Stimulated activated naive CD4-positive, alpha-beta T cell (primary cell): ENCODE measurements around the gene ZNF469.

Source experiments
- DNase-seq, 6 experiments: peaks; one replicate each; lab custom pipeline; 2025; lab: John Stamatoyannopoulos, UW

ZNF469 gene

DNA sequence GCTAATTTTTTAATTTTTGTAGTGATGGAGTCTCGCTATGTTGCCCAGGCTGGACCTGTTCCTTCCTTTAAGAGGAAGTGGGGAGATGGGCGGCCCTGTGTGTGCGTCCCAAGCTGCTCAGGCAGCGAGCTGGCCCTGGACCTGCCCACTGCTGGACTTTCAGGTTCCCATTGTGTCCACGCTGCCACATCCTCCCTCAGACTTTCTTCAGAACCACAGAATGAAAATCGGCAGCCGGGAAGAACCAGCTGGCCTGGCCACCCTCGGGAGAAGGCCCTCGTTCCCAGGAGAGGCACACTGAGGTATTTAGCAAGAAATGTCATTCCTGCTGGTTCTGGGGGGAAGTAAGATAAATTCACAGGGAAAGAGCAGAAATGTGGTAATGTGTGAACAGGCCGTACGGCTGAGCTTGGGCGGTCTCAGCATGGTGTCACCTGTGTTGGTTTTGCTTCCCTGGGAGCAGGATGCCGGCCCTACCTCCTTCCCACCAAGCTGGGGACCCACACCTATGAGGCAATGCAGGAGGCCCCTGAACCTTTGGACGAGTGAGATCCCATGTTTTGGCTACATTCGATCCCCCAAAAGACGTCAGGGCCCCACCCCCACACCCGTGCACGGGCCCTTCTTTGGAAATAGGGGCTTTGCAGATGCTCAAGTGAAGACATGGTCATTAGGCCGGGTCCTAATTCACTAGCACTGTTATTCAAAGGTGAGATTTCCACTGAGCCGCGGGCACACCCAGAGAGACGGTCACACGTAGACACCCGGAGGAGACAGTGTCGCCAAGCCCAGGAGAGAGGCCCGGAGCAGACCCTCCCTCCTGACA, 35.9 kb upstream of the ZNF469 start:
- DNase-seq: no peak

DNA sequence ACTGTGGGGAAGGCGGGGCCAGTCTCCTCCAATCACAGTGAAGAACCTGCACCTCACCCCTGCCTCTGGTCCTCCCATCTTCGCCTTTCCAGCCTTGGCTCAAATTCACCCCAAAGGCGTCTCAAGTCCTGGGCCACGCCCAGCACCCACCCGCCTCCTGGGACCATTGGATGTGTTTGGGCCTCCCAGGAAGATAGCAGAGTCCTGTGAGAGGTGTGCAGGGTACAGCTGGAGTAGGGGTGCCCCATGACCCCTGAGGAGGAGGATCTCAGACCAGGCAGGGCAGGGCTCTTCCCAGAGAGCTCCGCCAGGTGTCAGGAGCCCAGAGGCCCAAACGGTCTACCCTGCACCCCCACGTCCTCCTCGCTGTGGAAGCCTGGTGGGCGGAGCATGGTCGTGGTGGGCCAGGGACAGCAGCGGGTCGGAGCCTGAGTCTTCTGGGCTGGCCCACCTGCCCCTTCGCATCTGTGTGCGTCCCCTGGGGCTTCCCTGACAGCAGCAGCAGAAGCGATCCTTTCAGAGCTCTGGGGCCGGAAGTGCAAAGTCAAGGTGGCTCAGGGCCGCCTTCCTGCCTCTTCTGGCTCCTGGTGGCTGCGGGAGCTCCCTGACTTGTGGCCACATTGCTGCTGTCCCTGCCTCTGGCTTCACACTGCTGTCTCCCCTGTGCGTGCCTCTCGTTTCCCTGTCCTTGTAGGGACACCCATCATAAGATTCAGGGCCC, 34.9 kb upstream of the ZNF469 start:
- DNase-seq: peak in 4 of 6 experiments; percentile 2 to 42 (median 14)

DNA sequence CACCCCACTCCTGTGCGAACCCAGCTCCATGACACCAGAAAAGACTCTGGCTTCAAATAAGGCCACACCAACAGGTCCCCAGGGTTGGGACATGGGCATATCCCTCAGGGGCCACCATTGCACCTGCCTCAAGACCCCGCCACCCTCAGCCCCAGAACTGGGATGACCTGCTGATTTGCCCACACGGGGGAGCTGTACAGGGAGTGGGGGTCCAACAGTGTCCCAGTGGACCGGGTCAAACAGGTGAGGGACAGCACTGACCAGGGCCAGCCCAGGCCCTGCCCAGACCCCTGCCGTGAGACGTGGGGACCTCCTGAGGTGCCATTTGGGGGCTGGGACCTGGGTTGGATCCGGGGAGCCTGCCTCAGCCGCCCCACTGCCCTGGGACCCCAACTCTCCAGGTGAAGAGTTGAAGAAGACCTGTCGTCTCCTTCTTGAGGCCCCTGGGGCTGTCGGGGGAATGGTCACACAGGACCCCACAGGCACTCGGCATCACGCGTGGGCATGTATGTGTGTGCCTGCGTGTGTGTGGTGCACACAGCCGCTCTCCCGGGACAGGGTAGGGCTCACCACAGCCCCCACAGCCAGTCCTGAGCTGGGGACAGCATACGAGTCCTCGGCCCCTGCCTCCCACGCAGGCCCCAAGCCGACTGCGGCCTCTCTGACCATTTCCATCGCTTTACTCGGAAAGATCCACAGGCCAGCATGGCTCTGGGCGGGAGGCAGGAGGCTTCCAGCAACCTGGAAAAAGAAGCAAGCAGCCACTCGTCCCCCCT, 34.2 kb upstream of the ZNF469 start:
- no peak for DNase-seq

DNA sequence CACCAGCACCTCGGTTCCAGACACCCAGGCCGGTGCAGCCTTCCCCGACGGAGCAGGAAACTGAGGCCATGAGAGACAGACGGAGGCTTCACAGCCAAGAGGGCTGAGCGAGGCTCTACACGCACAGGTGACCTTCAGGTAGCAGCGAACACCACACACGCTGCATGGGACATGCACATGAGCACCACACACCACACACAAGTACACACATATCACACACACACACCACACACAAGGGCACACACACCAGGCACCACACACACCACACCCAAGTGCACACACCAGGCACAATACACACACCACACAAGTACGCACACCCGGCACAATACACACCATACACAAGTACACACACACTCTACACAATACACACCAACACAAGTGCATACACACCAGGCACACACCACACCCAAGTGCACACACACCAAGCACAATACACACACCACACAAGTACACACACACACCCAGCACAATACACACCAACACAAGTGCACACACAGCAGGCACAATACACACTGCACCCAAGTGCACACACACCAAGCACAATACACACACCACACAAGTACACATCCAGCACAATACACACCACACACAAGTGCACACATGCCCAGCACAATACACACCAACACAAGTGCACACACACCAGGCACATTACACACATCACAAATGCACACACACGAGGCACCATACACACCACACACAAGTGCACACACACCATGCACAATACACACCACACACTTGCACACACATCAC, 33.4 kb upstream of the ZNF469 start:
- no peak for DNase-seq

DNA sequence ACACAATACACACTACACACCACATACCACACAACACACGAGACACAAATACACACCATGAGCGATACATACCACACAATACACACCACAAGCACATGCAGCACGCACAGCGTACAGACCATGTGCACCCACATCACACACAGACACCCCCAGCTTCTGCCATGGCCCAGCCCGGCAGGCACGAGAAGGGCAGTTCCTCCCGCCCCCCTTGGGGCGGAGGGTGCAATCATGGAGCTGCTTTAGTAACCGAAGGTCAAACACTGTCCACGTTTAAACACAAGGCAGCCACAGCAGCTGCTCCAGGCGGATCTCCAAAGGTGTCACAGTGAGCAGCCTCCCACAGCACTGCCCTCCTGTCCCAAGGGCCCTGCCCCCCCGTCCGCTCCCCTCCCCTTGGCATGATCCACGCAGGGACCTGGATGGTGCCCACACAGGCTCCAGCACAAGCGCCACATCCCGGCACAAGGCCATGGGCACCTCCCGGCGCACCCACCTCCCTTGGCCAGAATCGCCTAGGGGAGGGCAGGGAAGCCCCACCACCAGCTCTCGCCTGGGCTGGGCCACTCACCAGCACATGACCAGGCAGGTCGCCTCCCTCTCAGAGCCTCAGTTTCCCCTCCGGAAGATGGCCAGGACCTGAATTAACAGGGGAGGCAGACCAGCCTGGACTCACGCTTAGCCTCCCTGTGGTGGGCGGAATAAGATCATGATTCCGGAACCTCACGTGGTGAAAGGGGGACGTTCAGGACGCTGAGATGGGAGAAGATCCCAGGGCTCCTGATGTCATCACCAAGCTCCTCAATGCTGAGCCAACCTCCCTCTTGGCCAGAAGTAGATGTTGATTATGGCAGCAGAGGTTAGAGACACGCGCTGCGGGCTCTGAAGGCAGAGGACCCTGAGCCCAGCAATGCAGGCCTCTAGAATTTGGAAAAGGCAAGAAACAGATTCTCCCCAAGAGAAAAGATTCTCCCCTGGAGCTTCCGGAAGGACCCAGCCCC, 32.6 kb upstream of the ZNF469 start:
- DNase-seq: no peak

DNA sequence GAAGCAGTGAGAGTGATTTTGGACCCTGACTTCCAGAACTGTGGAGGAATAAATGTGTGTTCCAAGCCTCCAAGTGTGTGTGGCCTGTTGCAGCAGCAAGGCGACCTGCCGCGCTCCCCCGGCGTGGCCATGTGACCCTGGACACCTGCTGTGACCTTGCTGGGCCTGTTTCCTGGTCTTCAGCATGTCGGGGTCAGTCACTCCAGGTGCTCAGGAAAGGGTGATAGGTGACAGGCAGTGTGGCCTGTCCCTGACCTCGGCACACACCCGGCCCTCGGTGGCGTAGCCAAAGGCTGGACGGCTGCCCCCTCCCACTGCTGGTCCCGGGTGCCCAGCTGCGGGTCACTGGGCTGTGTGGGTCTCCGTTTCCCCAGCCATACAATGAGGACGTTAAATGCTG, 31.8 kb upstream of the ZNF469 start:
- DNase-seq: no peak

DNA sequence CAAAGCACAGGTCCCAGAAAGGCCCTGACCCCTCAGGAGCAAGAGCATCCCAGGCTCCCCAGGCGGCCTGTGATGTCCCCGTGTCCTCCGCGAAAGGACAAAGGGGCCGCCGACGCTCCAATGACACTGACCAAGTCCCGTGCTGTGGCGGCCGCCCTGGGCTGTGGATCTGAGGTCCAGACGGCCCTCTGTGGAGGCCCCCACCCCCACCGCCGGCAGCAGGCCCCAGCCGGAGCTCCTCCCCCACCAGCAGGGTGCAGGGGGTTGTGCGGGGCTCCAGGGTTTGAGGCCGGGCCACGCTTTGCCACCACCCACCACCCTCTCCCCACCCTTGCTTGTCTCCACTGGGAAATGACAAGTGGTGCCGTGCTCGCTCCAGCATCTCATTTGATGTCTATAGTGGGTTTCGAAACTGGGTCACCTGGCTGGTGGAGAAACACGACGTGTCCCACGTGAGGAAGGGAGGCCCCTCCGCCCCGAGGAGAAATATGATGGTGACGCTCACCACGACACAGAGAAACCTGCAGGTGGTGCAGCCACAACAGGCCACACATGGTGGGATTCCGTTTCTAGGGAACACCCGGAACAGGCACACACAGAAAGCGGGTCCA, 31.2 kb upstream of the ZNF469 start:
- no peak for DNase-seq

DNA sequence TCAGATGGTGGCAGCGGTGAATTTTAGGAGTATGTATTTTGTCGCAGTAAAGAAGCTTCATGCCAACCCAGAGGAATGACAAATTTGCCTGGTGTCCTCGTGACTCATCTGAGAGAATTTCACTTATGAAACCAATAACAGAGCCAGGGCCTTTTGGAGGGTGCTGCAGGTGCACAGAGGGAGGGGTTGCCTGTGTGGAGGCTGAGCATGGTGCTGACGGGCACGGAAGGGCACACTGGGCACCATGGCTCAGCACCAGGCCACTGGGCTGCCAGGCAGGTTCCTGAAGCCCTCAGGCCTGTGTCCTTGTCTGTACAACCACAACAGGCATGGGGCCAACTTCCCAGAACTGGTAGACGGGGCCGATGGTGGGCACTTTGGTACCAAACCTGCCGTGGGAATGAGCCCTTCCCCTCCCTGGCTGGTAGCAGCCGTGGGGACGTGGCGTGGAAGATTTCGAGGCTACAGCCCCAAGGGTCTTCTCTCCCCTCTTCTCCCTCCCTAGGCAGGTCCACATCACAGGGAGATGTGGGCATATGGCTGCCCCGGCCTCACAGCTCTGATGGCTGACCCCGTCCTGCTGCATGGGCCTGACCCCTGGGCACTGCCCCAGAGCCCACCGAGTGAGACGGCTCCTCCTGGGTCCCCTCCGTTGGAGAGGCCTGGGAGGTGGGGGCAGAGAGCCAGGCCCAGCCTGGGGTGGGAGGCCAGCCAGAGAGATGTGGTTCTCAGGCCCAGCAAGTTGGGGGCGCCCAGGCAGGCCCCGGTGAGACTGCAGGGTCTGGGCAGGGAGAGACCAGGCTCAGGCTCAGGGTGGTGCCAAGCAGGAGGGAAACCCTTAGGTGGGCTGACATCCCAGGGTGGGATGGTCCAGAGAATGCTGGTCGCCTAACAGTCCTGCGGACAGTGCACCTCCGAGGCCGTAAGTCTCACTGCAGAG, 30.2 kb upstream of the ZNF469 start:
- no peak for DNase-seq

DNA sequence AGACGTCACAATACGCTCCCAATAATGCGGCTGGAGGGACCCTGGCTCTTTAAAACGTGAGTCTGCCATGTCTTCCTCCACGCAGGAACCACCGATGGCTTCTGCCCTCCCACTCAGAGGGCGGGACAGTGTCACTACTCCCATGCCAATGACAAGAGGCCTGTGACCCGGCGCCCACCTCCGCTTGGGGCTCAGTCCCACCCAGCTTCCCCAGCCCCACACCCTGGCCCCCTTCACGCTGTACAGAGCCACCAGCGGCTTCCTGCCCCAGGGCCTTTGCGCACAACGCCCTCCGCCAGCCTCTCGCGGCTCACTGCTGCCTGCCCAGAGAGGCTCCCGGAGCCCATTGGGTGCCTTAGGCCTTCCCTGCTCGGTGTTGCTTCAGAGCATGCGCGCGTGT, 29.5 kb upstream of the ZNF469 start:
- no peak for DNase-seq

DNA sequence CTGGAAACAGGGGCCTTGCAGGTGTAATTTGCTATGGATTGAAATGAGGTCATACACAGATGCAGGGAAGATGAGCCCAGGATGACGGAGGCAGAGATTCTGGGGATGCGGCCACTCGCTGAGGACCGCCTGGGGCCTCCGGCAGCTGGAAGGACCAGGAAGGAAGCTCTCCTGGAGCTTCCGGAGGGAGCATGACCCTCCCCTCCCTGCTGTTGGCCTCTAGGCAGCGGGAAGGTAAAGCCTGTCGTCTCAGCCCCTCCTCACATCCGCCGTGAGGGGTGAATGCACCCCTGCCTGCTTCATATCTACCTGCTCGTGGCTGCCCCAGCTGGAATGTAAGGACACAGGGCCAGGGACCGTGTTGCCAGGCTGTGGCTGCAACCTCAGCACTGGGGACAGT, 29.1 kb upstream of the ZNF469 start:
- no peak for DNase-seq

DNA sequence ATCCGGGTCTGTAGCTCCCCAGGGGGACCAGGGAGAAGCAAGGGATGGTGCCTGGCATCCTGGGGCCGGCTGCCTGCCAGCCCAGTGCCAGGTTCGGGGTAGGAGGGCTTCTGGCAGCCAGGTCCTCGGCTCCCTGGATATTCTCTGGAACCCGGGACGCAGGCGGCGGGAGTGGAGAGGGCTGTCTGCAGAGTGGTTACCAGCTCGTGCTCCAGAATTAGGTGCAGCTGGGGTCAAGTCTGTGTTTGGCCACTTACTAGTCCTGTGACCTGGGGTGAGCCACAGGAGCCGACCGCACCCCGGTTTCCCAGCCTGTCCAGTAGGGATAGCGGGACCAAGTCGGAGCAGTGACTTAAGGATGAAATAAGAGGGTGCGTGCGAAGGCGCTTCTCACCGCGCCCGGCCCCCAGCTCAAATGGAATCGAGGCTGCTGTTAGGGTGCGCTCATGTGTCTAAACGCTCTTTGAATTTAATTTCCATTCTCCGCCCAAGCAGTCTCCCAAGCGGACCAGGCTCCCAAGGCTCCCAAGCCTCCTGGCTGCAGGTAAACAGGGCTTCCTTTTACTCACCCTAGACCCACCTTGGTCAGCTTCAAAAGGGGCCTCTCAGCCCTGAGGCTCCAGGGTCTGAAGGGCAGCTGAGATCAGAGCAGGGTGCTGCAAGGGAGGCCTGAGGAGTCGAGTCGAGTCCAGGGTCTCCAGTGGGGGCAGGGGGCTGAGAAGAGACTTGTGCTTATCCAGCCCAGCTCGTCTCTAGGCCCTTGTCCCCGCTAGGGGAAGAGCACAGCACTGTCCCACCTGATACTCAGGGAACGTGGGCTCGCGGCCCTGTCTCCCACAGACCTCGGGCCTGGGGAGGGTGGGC, 28.3 kb upstream of the ZNF469 start:
- DNase-seq: no peak

DNA sequence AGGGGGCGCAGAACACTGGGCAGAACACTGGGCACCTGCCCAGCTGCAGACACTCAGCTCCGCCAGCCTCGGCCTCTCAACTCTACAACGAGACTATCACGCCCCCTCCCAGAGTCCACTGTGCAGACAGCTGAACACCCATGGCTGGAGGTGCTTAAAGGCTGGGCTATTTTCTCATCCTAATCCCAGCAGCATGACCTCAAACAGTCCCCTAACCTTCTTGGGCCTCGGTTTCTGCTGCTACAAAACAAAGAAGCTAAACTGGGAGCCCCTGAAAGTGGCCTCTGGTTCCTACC, 27.7 kb upstream of the ZNF469 start:
- no peak for DNase-seq

DNA sequence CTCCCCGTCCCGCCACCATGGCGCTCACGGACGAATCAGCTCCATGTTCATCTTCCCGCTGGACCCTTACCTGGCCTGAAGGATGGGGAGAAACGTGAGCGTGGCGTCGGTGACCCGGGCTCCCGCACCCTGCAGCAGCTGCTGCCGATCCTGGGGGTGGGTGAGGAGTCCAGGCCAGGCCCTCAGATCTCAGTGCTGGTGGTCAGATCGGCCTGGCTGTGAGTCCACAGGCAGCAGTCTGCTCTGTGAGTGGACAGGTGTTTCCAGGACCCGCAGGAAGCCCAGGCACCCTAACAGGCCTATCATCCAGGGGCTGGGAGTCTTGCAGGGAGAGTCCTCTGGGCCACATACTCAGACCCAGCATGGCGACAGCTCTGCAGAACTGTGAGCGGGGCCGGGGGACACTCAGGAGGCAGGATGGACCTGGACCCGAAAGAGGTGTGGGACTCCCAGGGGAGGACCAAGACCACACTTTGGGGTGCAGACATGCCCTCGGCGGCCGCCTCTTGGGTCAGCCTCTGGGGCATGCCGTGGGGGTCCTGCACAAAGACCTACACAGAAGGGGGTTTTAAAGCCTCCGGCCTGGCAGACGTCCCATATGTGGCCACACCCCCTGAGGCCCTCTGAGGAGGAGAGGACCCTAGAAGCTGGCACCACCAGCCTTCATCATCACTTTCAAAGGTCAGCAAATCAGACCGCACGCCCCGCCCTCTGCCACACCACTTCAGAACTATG, 27.2 kb upstream of the ZNF469 start:
- no peak for DNase-seq

DNA sequence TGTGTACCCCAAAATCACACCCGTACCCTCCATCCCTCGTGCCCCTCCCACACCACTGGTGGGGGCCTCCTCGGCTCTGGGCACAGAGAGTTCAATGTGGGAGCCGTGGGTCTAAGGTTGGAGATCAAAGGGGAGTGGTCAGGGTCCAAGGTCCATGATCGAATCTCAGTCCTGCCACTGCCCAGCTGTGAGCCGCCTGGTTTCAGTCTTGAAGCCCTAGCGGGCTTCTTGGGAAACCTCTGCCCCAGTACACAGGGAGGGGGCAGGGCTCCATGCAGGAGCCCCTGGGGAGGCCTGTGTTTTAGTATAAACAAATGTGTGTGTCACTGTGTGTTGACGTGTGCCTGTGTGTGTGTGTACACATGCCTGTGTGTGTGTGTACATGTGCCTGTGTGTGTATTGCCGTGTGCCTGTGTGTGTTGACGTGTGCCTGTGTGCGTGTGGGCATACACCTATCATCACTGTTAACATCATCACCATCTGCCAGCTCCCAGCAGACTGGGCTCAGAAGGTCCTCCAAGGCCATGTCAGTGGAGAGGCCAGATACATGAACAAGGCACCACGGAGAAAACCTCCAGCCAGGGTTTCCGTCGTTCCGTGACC, 26.5 kb upstream of the ZNF469 start:
- DNase-seq: no peak

DNA sequence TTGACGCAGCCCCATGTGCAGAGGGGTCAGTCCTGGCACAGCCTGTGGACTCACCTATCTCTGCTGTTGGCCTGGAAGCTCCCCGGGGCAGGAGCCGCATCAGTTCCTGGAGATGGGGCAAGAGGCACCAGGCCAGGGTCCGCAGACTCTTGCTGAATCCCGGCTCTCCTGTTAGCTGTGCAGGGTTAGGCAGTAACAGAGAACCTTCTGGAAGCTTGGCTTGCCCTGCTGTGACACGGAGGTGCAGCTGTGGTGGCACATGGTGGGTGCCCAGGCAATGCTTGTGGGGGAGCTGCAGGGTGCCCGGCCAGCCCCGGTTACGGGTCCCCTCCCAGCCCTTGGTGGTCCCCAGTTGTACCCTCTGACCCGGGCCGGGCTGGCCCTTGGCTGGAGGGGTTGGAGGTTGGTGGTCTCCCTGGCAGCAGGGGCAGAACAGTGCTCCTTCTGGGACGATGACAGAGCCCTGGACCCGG, 26.0 kb upstream of the ZNF469 start:
- no peak for DNase-seq

DNA sequence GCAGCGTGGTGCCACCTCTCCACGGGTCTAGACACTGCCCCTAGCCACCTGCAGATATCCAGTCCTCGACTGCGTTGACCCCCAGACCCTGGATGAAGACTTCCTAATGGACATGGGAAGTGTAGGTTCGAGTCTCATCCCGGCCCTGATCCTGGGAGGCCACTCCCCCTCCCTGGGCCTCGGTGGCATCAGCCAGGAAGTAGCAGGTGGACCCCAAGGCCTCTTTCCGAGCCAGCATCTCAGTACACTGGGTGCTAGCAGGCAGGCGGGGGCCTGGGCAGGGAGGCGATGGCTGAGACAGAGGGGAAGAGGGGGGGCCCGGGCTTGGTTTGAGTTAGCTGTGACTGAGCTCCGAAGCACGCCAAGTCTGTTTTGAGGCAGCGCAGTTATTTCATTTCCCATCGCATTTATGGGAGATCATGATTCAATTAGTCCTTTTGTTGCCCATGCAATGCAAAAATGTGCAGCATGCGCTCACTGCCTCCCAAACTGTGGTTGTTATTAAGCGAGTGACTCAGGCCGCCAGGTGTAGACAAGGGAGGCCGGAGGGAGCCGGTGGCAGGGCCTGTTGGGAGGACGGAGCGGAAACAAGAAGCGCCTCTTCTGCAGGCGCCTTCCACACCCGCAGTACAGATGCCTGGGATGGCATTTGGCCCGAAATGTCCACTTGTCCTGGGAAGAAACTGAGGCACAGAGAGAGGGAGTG, 25.3 kb upstream of the ZNF469 start:
- DNase-seq: no peak

DNA sequence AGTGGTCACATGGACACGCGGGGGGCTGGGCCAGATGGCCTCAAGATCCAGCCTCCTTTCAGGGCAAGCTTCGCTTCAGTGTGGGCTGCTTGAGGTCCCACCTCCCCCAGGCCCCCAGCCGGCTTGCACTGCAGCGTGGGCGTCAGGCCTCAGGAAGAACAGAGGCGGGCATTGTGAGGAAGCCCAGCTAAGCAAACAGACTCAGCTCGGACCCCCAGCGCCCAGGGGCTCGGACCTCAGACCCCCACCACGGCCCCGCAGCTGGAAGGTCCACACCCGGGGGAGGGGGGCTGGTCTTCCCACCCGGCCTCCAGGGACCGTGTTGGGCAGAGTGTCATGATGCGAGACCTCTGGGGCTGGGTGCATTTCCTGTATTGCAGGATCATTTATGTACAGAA, 24.7 kb upstream of the ZNF469 start:
- no peak for DNase-seq
